Stomach smooth muscle (tissue), 2 donors: ENCODE data around the gene ITIH1.

Experiments
- H3K27ac ChIP-seq: one replicate; pipeline ENCODE4 v1.7.0; 2013; ENCODE audit warnings: mild to moderate bottlenecking, low read length, inconsistent platforms
- H3K27me3 ChIP-seq, 2 donors: one replicate each; pipeline ENCODE4 v1.7.0; 2013; ENCODE audit warnings: low read length in 2 of 2; ENCODE audit not compliant: insufficient read depth in 2 of 2, control insufficient read depth in 1 of 2
- H3K36me3 ChIP-seq, 2 donors: one replicate each; pipeline ENCODE4 v1.7.0; 2013; ENCODE audit warnings: low read length in 2 of 2; ENCODE audit not compliant: control insufficient read depth in 2 of 2, insufficient read depth in 2 of 2
- H3K4me1 ChIP-seq: one replicate; pipeline ENCODE4 v1.7.0; 2013; ENCODE audit warnings: low read length; ENCODE audit not compliant: control insufficient read depth, insufficient read depth
- H3K4me3 ChIP-seq, 2 donors: one replicate each; pipeline ENCODE4 v1.7.0; 2013; ENCODE audit warnings: low read length in 2 of 2
- H3K9ac ChIP-seq, 2 donors: one replicate each; pipeline ENCODE4 v1.7.0; 2013; ENCODE audit warnings: low read length in 2 of 2, mild to moderate bottlenecking in 1 of 2
- H3K9me3 ChIP-seq, 2 donors: one replicate each; pipeline ENCODE4 v1.7.0; 2013; ENCODE audit warnings: low read length in 2 of 2; ENCODE audit not compliant: control insufficient read depth in 2 of 2
- donor health status: healthy.
- donor health status: Pancreatic carcinoma.

The ITIH1 gene

GRCh38 chr3:52817860-52818259, 40.5 kb downstream of the ITIH1 start:
- no peak overlapping the region for H3K27ac ChIP-seq
- H3K4me3 ChIP-seq = no peak overlapping the region

GRCh38 chr3:52819936-52820335, 42.5 kb downstream of the ITIH1 start:
- H3K4me1 ChIP-seq = peaks cover 3% of the 10 kb centered on the region
- H3K27me3 ChIP-seq = no peaks in the 10 kb centered on the region
- no peaks in the 10 kb centered on the region for H3K9me3 ChIP-seq
- H3K27ac ChIP-seq = no peak overlapping the region
- no peak overlapping the region for H3K9ac ChIP-seq
- H3K36me3 ChIP-seq = peaks cover 7% of the 10 kb centered on the region in 2 donors
- H3K4me3 ChIP-seq = no peak overlapping the region

More at GRCh38 chr3:52817860-52818259, 40.5 kb downstream of the ITIH1 start:
- Histone ChIP-seq H3K36me3 (no peaks in the 10 kb centered on the region), H3K9me3 (no peaks in the 10 kb centered on the region), H3K27me3 (no peaks in the 10 kb centered on the region), H3K4me1 (no peaks in the 10 kb centered on the region), H3K9ac (no peak overlapping the region)

- Histone ChIP-seq H3K4me3 (no peak overlapping the region), H3K9me3 (no peaks in the 10 kb centered on the region), H3K36me3 (peaks cover 7% of the 10 kb centered on the region in 2 donors), H3K9ac (no peak overlapping the region), H3K27me3 (no peaks in the 10 kb centered on the region), H3K4me1 (peaks cover 3% of the 10 kb centered on the region), H3K27ac (no peak overlapping the region)
These were observed 43.3 kb downstream of the ITIH1 start for GRCh38 chr3:52820736-52821135.

GRCh38 chr3:52822363-52822762, 45.0 kb downstream of the ITIH1 start:
- Histone ChIP-seq H3K4me1 (peaks cover 5% of the 10 kb centered on the region), H3K4me3 (no peak overlapping the region), H3K27me3 (no peaks in the 10 kb centered on the region), H3K36me3 (peaks cover 7% of the 10 kb centered on the region in 2 donors), H3K9ac (no peak overlapping the region), H3K27ac (no peak overlapping the region), H3K9me3 (no peaks in the 10 kb centered on the region)

GRCh38 chr3:52824037-52824436, 46.6 kb downstream of the ITIH1 start:
- Histone ChIP-seq H3K27ac (no peak overlapping the region), H3K9me3 (no peaks in the 10 kb centered on the region), H3K36me3 (peaks cover 7% of the 10 kb centered on the region in 2 donors), H3K4me3 (no peak overlapping the region), H3K9ac (no peak overlapping the region), H3K4me1 (peaks cover 5% of the 10 kb centered on the region), H3K27me3 (no peaks in the 10 kb centered on the region)

- Histone ChIP-seq H3K27ac (no peak overlapping the region), H3K4me1 (peaks cover 19% of the 10 kb centered on the region), H3K27me3 (no peaks in the 10 kb centered on the region), H3K9ac (no peak overlapping the region), H3K4me3 (no peak overlapping the region), H3K36me3 (peaks cover 7% of the 10 kb centered on the region in 2 donors), H3K9me3 (no peaks in the 10 kb centered on the region)
These were observed 50.0 kb downstream of the ITIH1 start for GRCh38 chr3:52827441-52827840.

- Histone ChIP-seq H3K9ac (no peak overlapping the region), H3K27ac (no peak overlapping the region), H3K4me1 (peaks cover 19% of the 10 kb centered on the region), H3K9me3 (no peaks in the 10 kb centered on the region), H3K4me3 (no peak overlapping the region), H3K36me3 (peaks cover 7% of the 10 kb centered on the region in 2 donors), H3K27me3 (no peaks in the 10 kb centered on the region)
These were observed 50.5 kb downstream of the ITIH1 start for GRCh38 chr3:52827866-52828376.

GRCh38 chr3:52829482-52829881, 52.1 kb downstream of the ITIH1 start:
- Histone ChIP-seq H3K27me3 (no peaks in the 10 kb centered on the region), H3K9me3 (no peaks in the 10 kb centered on the region), H3K36me3 (no peaks in the 10 kb centered on the region), H3K27ac (no peak overlapping the region), H3K4me1 (peaks cover 17% of the 10 kb centered on the region), H3K9ac (no peak overlapping the region), H3K4me3 (no peak overlapping the region)

GRCh38 chr3:52829906-52830463, 52.6 kb downstream of the ITIH1 start:
- Histone ChIP-seq H3K9ac (no peak overlapping the region), H3K4me3 (no peak overlapping the region), H3K27ac (no peak overlapping the region), H3K9me3 (no peaks in the 10 kb centered on the region), H3K4me1 (peaks cover 22% of the 10 kb centered on the region), H3K27me3 (no peaks in the 10 kb centered on the region), H3K36me3 (no peaks in the 10 kb centered on the region)

- Histone ChIP-seq H3K9me3 (no peaks in the 10 kb centered on the region), H3K4me1 (peaks cover 29% of the 10 kb centered on the region), H3K9ac (no peak within 1 kb of the TSS), H3K4me3 (peak within 1 kb of the TSS in 1 of 2 donors; percentile 8), H3K27me3 (no peaks in the 10 kb centered on the region), H3K36me3 (no peaks in the 10 kb centered on the region), H3K27ac (no peak within 1 kb of the TSS)
These were observed 53.3 kb downstream of the ITIH1 start, which contains the start of gene ITIH4 for GRCh38 chr3:52830535-52831258. Gene ITIH4 (minus strand): TSS chr3:52830672. CDS start chr3:52830642, 30 bp downstream.
